Measurements from ENCODE around the gene HDAC4.

HDAC4 gene

DNA sequence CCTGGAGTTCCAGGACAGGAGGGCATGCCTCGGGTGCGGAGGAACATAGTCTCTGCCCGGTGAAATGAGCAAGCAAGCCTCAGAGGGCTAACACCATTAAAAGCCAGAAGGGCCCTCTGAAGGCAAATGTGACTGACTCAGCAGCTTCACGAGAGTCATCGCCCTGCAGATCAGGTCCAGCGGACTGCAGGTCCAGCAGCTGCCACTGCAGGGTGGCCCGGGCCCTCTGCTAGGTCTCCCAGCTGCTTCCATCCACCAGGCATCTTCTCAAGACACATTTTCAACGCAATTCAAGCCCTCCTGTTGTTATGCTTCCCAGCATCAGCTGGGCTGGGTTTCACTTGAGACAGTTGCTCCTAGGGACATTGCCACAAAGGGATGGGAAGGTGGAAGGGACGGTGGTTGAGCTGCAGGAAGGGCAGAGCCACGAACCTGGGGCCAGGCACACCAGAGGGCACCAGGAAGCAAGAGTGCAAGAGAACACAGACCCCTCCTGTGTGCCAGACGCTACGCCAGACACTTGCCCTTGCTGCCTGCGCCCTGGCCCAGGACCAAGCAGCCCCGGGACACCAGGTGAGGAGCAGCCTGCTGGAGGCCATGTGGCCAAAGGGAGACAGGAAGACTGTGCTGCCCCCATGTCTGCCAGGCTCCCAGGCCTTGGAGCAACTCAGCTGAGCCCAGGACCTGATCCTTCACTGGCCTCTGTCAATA, 173.0 kb downstream of the HDAC4 start:
- DNase-seq: no peak

DNA sequence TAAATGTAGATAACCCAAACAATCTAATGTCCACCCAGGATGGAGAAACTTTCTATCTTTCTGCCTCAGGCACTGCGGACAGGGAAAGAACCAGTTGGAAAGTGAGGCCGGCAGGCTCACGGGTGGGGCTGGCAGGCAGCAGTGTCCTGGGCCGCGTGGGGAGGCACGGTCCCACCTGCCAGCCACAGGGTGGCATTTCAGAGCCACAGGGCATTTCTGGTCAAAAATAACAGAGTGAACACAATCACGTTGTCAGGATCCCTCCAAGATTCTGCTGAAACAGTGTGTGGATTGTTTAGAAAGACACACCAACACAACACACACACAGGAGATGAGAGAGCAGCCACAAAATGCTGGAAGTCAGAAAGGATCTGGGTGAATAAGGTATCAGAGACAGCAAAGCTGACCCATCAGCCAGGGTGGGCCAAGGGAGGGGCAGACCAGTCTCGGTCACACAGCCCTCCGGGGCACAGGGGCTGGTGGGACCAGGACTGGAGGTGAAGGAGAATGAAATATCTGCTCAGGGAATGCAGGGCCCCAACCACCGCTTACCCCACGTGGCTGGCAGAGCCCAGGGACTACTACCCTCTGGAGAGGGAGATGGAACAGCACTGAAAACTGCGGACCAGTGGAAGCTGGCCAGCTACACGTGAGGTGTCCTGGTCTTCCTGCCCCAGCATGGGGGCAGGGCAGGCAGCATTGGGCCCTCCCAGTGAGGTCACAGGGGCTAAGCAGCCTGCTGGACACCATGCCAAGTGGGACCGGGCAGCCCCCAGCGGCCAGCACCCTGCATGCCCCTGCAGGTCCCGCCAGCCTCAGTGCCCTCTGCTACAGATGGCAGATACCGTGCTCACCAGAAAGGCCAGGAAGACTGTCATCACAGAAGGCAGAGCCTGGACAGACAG, 173.9 kb downstream of the HDAC4 start:
- no peak for DNase-seq

DNA sequence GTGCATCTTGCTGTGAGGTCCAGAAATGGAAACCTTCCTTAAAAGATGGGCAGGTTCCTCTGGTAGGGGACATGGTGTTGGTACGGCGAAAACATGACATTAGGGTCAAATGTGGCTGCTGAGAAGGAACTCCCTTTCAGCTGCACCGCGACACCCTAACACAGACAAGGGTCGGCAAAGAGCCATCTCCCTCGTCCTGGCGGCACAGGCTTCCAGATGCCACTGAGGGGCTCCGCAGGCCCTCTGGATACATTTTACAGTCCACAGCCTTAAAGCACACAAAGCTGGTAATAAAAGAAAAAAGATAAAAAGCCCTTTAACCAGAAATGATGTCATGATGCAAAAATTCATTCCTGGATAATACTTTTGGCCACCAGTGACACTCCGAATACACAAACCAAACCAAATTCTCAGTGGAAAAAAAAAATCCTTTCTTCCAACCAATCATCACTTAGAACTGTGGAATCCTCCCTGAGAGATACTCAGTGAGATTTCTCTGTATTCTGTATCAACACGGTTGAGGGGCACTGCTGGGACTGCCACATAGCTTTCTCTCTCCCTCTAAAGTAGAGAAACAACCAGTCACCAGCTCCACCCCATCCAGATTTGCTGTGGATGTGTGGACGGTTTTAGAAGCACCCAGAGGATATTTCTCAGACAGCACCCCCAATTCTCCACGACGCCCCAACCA, 174.8 kb downstream of the HDAC4 start:
- no peak for DNase-seq

DNA sequence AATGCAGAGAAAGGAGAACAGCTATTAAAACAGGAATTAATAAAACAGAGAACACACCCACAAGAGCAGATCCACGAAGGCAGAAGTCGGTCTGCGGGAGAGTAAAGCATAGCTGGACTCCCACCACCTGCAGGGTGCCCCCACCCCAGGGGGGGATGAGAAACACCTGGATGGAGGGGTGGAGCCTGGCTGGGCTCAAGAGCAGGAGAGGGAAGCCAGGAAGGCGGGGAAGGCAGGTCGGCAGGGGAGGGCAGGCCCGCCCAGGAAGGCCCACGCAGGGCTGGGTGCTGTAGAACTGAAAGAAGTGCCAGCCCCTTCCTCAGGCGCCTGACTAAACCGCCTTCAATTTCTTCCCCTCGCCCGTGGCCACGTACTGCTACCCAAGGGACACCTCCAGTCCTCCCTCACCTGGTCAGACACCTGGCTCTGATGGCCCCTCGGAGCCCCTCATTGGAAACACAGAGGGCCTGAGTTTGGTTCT, 175.4 kb downstream of the HDAC4 start:
- DNase-seq: no peak

DNA sequence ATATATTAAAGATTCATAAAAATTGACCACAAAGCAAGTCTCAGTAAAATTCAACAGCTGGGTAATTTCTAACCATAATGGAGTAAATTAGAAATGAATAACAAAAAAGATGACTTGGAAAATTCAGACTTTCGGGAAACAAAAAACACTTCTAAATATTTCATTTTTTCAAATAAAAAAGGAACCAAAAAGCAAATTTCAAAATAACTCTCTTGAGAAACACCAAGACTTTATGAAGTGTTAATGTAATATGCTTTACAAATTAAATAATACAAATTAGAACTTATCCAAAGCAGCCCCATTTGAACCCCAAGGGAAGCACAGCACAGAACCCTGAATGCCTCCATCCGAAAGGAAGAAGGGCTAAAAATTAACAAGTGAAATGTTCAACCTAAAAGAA, 175.9 kb downstream of the HDAC4 start:
- DNase-seq: no peak

DNA sequence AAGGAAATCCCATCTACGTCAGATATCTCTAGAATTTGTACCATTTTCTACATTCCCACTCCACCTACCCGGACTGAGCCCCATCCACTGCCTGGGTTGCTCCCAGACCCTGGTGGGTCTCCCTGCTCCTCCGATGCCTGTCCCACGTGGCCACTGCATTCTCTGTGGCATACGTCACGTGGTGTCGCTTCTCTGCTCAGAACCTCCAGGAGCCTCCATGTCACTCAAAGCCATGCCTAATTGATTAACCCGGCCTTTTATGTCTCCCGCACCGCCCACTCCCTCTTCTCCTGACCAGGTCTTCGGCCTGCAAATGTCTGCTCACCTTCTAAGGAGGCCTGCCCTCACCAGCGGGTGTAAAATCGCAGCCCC, 176.6 kb downstream of the HDAC4 start:
- DNase-seq: no peak

DNA sequence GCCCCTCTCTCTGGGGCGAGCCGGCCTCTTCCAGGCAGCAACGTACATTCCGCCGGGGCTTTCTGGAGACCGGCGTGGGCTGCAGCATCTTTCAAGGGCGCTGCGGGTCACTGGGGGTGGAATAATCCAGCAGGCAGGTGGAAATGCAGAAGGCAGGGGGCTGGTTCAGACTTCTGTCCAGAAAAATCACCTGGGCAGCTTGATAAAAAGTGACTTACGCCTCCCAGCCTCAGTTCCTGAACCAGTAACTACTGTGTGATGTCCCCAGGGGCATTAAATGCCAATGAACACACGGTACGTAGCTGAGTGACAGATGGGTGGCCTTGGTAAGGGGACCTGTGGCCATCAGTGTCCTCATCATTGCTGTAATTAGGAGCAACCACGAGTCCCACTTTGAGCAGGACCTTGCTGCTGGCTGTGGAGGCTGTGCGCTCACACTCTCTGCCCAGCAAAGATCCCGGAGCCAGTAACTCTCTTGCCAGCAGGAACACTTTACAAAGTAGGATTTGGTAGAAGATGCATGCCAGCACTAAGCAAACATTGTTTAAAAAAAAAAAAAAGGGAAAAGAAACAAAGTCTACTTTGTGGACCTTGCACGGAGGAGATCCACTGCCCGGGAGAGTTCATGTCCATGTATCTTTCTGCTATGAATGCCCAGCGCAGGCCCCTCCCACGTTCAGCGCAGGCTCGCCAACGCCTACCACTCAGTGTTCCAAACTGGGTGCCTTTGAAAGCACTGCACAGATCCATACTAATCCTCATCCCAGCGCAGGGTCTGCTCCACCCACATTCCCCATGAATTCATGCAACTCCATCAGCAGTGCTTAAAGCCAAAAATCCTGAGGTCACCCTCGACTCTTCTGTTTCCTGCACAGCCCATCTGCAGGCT, 177.3 kb downstream of the HDAC4 start:
- no peak for DNase-seq

DNA sequence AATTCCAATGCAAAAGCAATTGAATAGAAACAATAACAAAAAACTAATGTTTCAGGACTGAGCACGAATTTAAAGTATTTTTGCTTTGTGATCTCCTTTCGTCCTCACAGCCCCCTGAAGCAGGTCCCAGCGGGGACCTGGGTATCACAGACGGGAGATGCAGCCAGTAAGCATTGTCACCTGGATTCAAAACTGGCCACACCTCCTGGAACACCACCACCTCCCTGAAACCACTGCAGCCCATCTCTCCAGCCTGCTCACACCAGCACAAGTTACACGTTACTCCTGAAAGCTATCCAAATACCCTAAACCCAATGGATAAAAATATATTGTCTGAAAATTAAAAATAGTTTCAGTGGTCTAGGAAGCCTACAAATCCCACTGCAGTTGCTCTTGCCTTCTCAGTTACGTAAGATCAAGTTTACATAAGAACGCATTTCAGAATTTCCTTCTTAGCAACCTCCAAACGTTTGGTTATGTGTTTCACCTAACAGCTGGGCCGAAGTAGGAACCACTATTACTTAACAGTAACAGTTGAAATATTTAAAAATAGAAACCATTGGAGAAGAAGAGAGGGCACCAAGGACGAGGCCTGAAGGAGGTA, 178.0 kb downstream of the HDAC4 start:
- no peak for DNase-seq

DNA sequence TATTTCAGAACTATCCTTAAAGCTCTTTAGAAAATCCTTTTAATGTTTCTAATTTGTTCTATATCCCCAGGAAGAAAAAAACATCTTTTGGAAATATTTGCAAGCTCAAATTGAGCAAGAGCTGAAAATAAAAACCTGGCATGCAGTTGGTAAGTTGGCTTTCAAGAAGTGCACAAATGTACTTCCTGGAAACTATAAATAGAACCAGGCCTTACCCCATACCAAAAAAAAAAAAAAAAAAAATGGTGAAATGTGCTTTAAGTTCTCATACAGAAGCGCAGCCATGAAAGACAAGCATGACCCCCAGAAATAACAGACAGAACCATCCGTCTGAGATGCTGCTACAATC, 178.5 kb downstream of the HDAC4 start:
- no peak for DNase-seq

DNA sequence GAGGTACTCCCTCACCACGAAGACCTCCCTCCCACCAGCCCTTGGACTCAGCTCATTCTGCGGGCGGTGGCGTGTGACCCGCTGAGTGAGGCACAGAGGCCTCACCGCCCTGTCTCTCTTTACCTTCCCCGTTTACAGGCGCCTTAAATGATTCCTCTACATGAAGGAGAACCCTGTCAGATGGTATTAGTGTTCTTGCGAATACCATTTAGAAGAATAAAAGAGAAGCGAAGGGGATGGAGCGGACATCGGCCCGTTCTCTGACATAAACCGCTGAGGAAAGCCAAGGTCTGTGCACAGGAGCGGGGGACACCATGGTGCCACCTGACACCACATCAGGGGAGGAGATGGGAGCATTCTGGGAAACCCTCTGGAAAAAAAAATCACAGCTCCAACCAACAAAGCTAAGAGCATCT, 179.8 kb downstream of the HDAC4 start:
- DNase-seq: no peak

DNA sequence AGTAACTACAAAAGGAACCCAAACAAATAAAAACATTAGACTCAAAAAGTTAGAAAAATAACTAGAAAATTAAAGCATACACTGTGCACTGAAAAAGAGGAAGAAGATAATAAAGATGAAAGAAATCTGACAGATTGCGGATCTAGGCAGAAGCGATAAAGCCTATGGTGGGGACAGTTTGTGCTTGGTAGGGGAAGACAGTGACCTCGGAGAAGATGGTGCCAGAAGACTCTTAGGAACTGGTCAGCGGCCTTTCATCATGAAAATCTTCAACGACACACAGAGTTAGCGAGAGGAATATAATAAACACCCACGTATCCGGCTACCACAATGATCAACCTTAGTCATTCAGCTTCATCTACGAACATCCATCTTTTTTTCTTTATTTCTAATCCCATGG, 180.5 kb downstream of the HDAC4 start:
- no peak for DNase-seq

DNA sequence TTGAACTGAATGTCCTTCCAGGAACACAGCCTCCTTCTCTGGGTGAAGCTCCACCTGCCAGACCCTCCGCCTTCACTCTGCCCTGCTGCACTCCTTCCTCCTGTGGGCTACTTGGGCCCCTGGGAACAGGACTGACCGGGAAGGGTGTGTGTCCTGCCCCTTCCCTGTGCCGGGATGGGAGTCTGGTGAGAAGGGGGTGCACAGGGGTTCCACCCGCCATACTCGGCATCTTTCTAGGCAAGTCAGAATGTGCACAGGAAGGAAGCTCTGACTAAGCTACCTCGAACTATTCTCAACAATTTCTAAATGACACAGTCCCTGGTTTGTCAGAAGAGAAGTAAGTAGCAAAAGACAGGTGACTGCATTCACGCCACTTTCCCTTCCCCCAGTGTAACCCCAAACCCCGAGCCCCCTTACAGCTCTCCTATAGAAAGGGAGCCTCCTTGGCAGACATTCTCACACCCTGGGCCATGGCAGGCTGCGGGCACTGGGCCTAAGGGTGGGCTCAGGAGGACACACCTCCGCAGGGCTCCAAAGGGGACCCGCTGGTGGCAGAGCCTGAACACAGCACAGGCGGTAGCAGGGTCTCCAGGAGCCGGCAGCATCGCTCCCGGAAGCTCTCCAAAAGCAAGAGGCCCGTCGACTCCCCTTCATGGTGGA, 184.1 kb downstream of the HDAC4 start:
- DNase-seq: peak; percentile 45

DNA sequence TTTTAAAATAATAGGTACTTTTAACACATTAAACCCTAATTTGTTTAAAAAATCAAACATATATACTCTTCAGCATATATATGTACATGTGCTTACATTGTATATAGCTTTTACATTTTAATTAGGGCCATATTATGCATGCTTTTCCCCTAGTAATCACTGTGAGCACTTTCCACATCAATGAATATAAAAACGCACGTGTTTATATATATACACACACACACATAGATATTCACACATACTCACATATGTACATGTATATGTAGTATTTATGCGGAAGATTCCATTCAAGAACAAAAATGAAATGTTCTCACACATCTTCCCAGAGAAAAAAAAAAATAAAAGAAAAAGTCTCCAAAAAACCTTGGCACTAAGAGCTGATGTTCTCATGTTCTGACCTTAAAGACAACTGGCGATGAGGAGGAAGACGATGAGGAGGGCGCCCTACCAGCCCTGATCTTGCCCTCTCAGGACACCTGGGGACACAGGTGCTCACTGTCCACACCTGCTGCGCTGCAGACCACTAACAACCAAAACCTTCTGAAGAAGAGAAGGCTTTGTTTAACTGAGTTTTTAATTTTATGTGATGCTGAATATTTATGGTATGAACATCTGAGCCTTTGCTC, 184.7 kb downstream of the HDAC4 start:
- no peak for DNase-seq

DNA sequence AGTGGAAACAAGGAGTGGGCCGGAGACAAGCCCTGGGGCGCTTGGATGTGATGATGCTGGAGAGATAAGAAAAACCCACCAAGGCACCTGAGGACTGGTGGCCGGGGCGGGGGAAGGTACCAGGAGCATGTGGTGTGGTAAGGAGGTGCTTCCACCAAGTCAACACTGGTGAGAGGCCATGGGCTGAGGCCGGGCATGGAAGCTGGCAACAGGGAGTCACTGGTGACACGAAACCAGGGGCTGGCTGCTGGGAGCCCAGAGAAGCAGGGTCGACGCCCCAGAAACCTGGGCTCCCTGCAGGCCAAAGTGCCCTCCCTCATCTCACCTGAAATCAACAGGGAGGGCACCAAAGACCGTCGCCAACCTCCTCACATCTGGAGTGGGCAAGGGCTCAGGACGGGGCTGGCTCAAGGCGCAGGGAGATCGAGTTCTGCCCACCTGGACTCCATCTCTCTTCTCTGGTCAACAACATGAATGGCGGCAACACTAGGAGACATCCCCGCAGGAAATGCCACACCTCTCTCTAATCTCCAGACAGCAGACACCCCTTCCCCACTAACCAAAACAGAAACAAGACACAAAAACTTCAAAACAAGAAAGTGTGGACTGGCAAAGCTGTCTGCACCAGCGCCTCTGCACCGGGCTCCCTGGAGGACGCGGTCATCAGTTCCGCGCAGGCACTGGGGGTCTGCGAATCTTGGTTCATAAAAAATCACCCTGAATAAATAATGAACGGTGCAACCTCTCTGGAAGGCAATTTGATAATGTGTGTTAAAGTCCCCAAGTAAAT, 185.5 kb downstream of the HDAC4 start:
- DNase-seq: no peak

DNA sequence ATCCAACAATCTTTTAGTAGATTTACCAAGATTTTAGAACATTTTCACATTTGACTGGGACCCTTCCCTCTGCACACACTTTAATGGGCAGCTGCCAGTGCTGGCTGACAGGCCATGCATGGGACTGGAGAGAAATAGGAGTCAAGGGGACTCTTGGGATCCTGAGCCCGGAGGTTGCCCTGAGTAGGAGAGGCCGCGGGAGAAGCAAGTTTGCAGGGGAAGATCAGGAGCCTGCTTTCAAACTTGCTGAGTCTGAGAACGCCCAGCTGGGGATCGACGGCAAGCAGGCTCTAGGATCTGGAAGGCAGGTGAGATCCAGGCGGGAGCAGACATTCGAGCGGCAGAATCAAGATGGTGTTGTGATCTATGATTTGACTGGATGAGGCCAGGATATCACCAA, 186.1 kb downstream of the HDAC4 start:
- no peak for DNase-seq

DNA sequence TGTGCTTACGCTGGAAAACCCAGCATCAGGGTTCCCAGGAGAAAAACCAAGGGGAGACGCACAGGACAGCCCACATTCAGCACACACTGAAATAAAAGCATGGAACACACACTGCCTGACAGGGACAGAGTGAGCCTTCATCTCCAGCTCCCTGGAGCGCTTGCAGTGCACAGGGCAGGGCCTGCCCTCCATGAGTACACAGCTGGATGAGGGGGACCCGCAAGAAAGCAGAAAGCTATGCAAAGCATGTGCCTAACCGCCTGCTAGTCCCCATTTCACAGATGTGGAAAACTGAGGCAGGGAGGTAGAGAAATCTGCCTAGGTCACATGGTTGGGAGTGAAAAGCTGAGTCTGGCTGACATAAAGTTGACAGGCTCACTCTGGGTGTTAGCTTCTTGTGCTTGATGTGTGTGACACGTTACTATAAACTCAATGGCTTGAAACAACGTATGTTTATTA, 187.1 kb downstream of the HDAC4 start:
- DNase-seq: no peak

DNA sequence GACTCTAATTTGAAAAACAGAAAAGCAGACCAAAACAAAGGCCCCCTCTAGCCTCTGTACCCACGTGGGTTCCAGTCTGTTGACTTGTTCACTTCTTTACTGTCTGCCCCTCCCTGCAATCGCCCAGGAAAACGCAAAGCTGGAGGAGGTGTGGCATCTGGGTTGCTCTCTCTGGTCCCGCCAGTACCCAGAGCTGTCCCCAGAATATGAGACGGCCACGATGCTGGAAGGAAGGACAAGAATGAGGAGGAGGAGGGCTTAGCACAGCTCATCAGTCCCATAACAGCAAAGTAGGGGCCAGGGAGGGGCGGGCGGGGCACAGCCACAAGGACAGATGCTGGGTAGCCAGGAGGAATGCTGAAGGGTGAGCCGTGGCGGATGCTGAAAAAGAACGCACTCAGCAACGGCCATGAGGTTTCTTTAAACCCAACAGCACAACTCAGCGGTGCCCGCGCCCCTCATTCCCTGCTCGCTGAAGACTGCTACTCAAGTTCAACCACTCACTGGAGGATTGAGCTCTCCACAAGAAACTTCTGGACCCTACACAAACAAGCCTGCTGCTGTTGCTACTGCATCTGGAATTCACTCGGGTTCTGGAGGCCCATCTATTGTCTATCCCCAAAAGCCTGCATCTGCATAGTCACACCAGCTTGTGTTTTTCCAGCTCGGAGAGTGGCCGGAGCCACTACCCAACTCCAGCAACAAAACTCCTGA, 187.7 kb downstream of the HDAC4 start:
- no peak for DNase-seq

DNA sequence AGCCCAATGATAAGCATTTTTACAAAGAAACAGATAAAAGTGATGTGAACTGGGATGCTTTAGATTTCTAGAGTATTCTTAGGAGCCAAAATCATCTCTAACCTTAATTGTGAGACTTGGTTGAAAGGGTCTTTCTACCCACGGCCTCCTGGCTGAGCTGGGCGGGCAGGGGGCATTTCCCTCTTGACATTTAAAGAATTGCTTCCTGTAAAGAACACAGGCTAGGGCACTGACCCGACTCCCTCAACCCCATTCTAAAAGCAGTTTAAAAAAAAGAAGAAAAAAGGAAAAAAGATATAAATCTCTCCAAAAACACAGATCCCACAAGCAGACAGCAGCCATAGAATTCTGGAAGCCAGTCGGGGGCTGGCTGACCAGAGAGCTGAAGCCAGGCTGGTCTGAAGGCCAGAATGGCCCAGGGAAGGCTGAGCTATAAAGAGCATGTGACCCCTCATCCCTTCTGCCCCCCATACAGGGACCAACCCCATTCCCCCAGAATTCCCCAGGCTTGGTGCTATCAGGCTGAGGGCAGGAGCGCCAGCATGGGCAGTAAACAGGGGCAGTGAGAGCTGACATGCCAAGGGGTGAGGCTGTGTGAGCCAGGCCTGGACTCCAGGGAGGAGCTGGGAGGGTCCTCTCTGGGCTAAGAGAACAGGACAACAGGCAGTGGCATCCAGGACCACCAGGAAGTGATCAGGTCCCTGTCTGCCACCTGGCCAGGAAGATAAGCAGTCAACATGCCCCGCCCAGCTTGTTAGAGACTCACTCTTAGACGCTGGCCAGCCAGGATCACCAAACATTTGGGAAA, 188.5 kb downstream of the HDAC4 start:
- DNase-seq: no peak
